ENCODE measurements around the gene SMURF1.

DNA sequence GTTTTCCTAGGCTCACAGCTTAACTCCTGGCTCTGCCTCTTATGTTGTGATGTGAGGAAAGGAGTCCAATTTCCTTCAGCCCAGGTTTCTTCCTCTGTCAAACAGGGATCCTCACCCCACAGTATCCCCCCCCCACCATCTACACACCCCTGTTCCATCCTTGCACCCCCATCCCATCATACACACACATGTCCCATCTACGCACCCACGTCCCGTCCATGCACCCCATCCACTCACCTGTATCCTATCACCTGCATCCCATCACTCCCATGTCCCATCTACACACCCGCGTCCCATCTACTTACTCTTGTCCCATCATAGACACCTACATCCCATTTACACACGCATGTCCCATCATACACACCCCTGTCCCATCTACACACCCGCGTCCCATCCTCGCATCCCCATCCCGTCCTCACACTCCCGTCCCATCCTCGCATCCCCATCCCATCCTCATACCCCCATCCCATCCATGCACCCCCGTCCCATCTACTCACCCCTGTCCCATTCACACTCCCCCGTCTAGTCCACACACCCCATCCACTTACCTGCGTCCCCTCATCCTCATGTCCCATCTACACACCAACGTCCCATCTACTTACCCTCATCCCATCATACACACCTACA, 148.3 kb downstream of the SMURF1 start:
- TF ChIP-seq CTCF (conservative IDR thresholded peaks at IDR 0.05 in 1 of 2, IDR thresholded peaks at IDR 0.05 in 1 of 2; ENCODE audit: extremely low read depth in 1 of 2, insufficient read depth in 1 of 2, low read depth in 1 of 2, low read length in 2 of 2) (no peak), EZH2 (IDR thresholded peaks at IDR 0.05; ENCODE audit: borderline replicate concordance, low read length) (no peak)

All from mammary epithelial cell (primary cell).